CD14-positive monocyte (primary cell): Measurements from ENCODE around the gene LCAT. TPM values are rescaled to one million over a fixed set of nuclear protein-coding genes. Genes with fewer than 3 reads are reported as not detected.

Experiments used
- DNase-seq, 3 donors: peaks; one replicate each; pipeline ENCODE4 v3.0.0-alpha.2; 2011 to 2022
- H2AFZ ChIP-seq: 2 replicates; pipeline ENCODE4 v1.6.0; 2012; ENCODE audit warnings: mild to moderate bottlenecking, low read depth, low read length, inconsistent platforms; ENCODE audit not compliant: insufficient read depth, poor library complexity, severe bottlenecking
- H3K27ac ChIP-seq, 2 donors: 1 replicate in 1 of 2; 2 replicates in 1 of 2; pipeline ENCODE4 v1.5.1; 2012 to 2013; ENCODE audit warnings: low read length in 2 of 2, control low read depth in 1 of 2, inconsistent platforms in 1 of 2, low read depth in 1 of 2, mild to moderate bottlenecking in 1 of 2
- H3K27me3 ChIP-seq, 2 donors: one replicate each; pipeline versions ENCODE4 v1.6.0 to v1.6.1; 2011 to 2013; ENCODE audit warnings: low read length in 2 of 2; ENCODE audit not compliant: control insufficient read depth in 2 of 2, insufficient read depth in 2 of 2
- H3K36me3 ChIP-seq, 2 donors: replicated peaks in 1 of 2; 1 replicate in 1 of 2; 2 replicates in 1 of 2; pipeline versions ENCODE4 v1.5.1 to v1.6.1; 2012 to 2013; ENCODE audit warnings: low read length in 2 of 2, control low read depth in 1 of 2, inconsistent platforms in 1 of 2, mild to moderate bottlenecking in 1 of 2; ENCODE audit not compliant: insufficient read depth in 2 of 2, control insufficient read depth in 1 of 2
- H3K4me1 ChIP-seq, 2 donors: 1 replicate in 1 of 2; 2 replicates in 1 of 2; pipeline versions ENCODE4 v1.5.1 to v1.6.1; 2012 to 2013; ENCODE audit warnings: low read length in 2 of 2, control low read depth in 1 of 2, inconsistent platforms in 1 of 2, mild to moderate bottlenecking in 1 of 2, moderate library complexity in 1 of 2; ENCODE audit not compliant: insufficient read depth in 2 of 2, control insufficient read depth in 1 of 2
- H3K4me2 ChIP-seq: replicated peaks from 2 replicates; pipeline ENCODE3; 2012; ENCODE audit warnings: low read length, moderate library complexity, mild to moderate bottlenecking; ENCODE audit not compliant: poor library complexity, severe bottlenecking; ENCODE audit errors: extremely low read depth
- H3K4me3 ChIP-seq, 3 experiments: fragments of 200-600 bp in 1 of 3; sonication (generic) in 1 of 3; replicated peaks in 1 of 3; 1 replicate in 2 of 3; 2 replicates in 1 of 3; pipeline ENCODE4 v1.5.1; 2011 to 2013; ENCODE audit warnings: low read length in 3 of 3, mild to moderate bottlenecking in 3 of 3, control low read depth in 2 of 3, low read depth in 2 of 3, inconsistent platforms in 1 of 3, moderate library complexity in 1 of 3
- H3K79me2 ChIP-seq: 2 replicates; pipeline ENCODE4 v1.6.0; 2012; ENCODE audit warnings: mild to moderate bottlenecking, control low read depth, inconsistent platforms, low read length, moderate library complexity; ENCODE audit not compliant: insufficient read depth
- H3K9ac ChIP-seq: 2 replicates; pipeline ENCODE4 v1.6.0; 2017; ENCODE audit warnings: low read length, mild to moderate bottlenecking; ENCODE audit not compliant: insufficient read depth, poor library complexity, severe bottlenecking
- H3K9me3 ChIP-seq, 2 donors: replicated peaks in 1 of 2; 1 replicate in 1 of 2; 2 replicates in 1 of 2; pipeline versions ENCODE4 v1.5.1 to v1.6.1; 2012 to 2013; ENCODE audit warnings: low read length in 2 of 2, control low read depth in 1 of 2; ENCODE audit not compliant: control insufficient read depth in 1 of 2, insufficient read depth in 1 of 2
- H4K20me1 ChIP-seq: 2 replicates; pipeline ENCODE4 v1.6.0; 2012; ENCODE audit warnings: mild to moderate bottlenecking, low read length, control low read depth, moderate library complexity; ENCODE audit not compliant: insufficient read depth
- H3K27ac Mint-ChIP-seq, 7 donors: one replicate each; pipeline ENCODE4 v1.8.0; 2020; ENCODE audit warnings: mild to moderate bottlenecking in 7 of 7, mixed read lengths in 7 of 7, moderate library complexity in 6 of 7, inconsistent platforms in 2 of 7
- H3K27me3 Mint-ChIP-seq, 3 donors: one replicate each; pipeline ENCODE4 v1.8.0; 2021 to 2022; ENCODE audit warnings: low read depth in 3 of 3, mild to moderate bottlenecking in 3 of 3, mixed read lengths in 3 of 3, moderate library complexity in 3 of 3, inconsistent platforms in 1 of 3
- H3K36me3 Mint-ChIP-seq, 2 donors: one replicate each; pipeline ENCODE4 v1.8.0; 2020; ENCODE audit warnings: mixed read lengths in 2 of 2, inconsistent platforms in 1 of 2, mild to moderate bottlenecking in 1 of 2
- H3K4me1 Mint-ChIP-seq: one replicate; pipeline ENCODE4 v1.8.0; 2020; ENCODE audit warnings: mild to moderate bottlenecking, mixed read lengths
- H3K4me3 Mint-ChIP-seq, 2 donors: one replicate each; pipeline ENCODE4 v1.8.0; 2020; ENCODE audit warnings: mild to moderate bottlenecking in 2 of 2, mixed read lengths in 2 of 2, moderate library complexity in 1 of 2
- H3K9me3 Mint-ChIP-seq, 7 donors: one replicate each; pipeline ENCODE4 v1.8.0; 2020 to 2022; ENCODE audit warnings: mixed read lengths in 7 of 7, mild to moderate bottlenecking in 6 of 7, moderate library complexity in 6 of 7, inconsistent platforms in 2 of 7
- CTCF ChIP-seq: fragments of 200-600 bp; IDR thresholded peaks from one replicate; pipeline ENCODE4 v1.8.0; 2022; ENCODE audit warnings: antibody characterized with exemption, mild to moderate bottlenecking
- WGBS: methylation state at CpG from one replicate; pipeline ENCODE4 v1.1.5; 2013; ENCODE audit warnings: missing lambda C conversion rate; ENCODE audit not compliant: insufficient coverage; 5-methylcytosine and 5-hydroxymethylcytosine counted together
- intact Hi-C, 2 donors: fragments of 100-400 bp; cut with micrococcal nuclease; formaldehyde crosslinking; loops; one replicate each; pipeline versions ENCODE4 v1.15.0 to v1.15.1; 2023
- polyA plus RNA-seq, 3 donors: library from polyadenylated mRNA; depleted of rRNA in 1 of 3; unstranded in 2 of 3; stranded (reverse) in 1 of 3; fragments of 300-500 nt in 2 of 3; fragments of >200 nt in 1 of 3; fragmentation: Illumina TruSeq in 2 of 3; gene quantifications; 1 replicate in 2 of 3; 2 replicates in 1 of 3; pipeline ENCODE4 v1.2.3, GENCODE V29; 2012 to 2021

LCAT gene
- polyA plus RNA-seq, 3 donors: 0.17 to 16.2 TPM; not detected in 1

DNA sequence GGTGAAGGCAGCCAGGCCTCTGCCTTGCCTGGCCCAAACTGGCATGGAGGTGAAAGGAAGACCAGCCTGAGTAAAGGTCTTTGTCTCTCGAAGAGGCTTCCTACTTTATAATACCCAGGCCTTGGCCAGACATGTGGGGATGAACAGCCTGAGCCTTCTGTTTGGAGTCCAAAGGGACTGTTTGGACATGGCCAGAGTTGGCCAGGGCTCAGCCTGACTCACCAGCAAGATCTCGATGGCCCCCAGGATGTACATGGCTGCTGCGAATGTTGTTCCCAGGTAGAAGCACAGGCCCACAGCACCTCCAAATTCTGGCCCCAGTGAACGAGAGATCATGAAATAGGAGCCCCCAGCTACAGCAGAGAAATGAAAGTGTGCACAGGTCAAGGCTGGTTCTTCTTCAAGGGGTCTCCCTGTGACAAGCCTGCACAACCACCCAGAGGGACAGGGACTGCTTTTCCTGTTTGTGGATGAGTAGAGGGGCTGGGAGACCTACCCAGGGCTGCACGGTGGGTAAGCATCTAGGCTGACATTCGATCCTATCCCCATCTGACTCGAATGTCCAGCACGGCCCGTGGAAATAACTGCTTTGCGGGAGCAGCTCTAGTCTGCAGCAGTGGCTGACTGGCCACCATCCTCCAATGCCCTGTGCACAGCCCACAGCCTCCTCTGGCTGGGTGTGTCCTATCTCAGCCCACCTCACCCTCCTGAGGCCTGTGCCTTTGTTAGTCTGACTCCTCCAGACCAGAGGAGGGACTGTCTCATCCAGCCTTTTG is 10.7 kb upstream of the LCAT start:
- H3K27ac Mint-ChIP-seq: peak overlapping the region in 2 of 7 donors; percentile 4 to 63
- H3K4me3 Mint-ChIP-seq: no peak overlapping the region
- no peaks in the 10 kb centered on the region for H3K79me2 ChIP-seq
- no peak overlapping the region for H3K4me2 ChIP-seq
- H3K36me3 ChIP-seq: peaks cover 60 to 82% of the 10 kb centered on the region in 2 donors
- 93% methylated on average over 9 of the region's 10 CpGs for WGBS
- H3K9me3 ChIP-seq: no peaks in the 10 kb centered on the region
- H3K9me3 Mint-ChIP-seq: no peaks in the 10 kb centered on the region
- no peaks in the 10 kb centered on the region for H3K4me1 Mint-ChIP-seq
- H3K4me3 ChIP-seq: no peak overlapping the region
- no peak overlapping the region for H3K9ac ChIP-seq
- DNase-seq: no peak
- no peaks in the 10 kb centered on the region for H3K27me3 ChIP-seq
- no peak overlapping the region for H2AFZ ChIP-seq
- intact Hi-C loops: no loop called here
- H3K27ac ChIP-seq: no peak overlapping the region
- H4K20me1 ChIP-seq: no peaks in the 10 kb centered on the region
- no peaks in the 10 kb centered on the region for H3K4me1 ChIP-seq
- H3K36me3 Mint-ChIP-seq: peaks cover 60 to 82% of the 10 kb centered on the region in 2 donors
- peaks cover 0 to 2% (median 0%) of the 10 kb centered on the region in 3 donors for H3K27me3 Mint-ChIP-seq
- no peak for TF ChIP-seq CTCF

GRCh38 chr16:67953641-67954375 is 9.9 kb upstream of the LCAT start:
- Histone ChIP-seq H3K4me3 (no peak overlapping the region), H3K4me1 (no peaks in the 10 kb centered on the region), H3K36me3 (peaks cover 61 to 80% of the 10 kb centered on the region in 2 donors), H2AFZ (no peak overlapping the region), H3K79me2 (no peaks in the 10 kb centered on the region), H3K9me3 (no peaks in the 10 kb centered on the region), H3K9ac (no peak overlapping the region), H3K27me3 (no peaks in the 10 kb centered on the region), H3K4me2 (no peak overlapping the region), H4K20me1 (no peaks in the 10 kb centered on the region), H3K27ac (no peak overlapping the region)
- no peaks in the 10 kb centered on the region for H3K4me1 Mint-ChIP-seq
- H3K27me3 Mint-ChIP-seq: peaks cover 0 to 2% (median 0%) of the 10 kb centered on the region in 3 donors
- H3K27ac Mint-ChIP-seq: peak overlapping the region in 1 of 7 donors; percentile 17
- intact Hi-C loops: no loop called here
- TF ChIP-seq CTCF: no peak
- peaks cover 55 to 82% of the 10 kb centered on the region in 2 donors for H3K36me3 Mint-ChIP-seq
- no peaks in the 10 kb centered on the region for H3K9me3 Mint-ChIP-seq
- 100% methylated on average over 1 of the region's 8 CpGs for WGBS
- H3K4me3 Mint-ChIP-seq: no peak overlapping the region
- DNase-seq: no peak
